Ovary (tissue), 3 donors: ENCODE results near the gene SHBG.

ENCODE experiments used
- EP300 ChIP-seq: sonication (generic); formaldehyde crosslinking; IDR thresholded peaks from one replicate; pipeline ENCODE4 v1.6.1; 2017; ENCODE audit warnings: antibody characterized with exemption
- TF ChIP-seq, protein P1 (sequence below), 3 donors: fragments of 450-650 bp in 2 of 3; fragments of 200-600 bp in 1 of 3; IDR thresholded peaks; one replicate each; pipeline versions ENCODE4 v1.5.1 to v1.8.0; 2016 to 2022; ENCODE audit warnings: antibody characterized with exemption in 3 of 3, mild to moderate bottlenecking in 1 of 3
- donor health status: DM: no; HTN: no; CAD: no.

- TF ChIP-seq, protein P1, sequence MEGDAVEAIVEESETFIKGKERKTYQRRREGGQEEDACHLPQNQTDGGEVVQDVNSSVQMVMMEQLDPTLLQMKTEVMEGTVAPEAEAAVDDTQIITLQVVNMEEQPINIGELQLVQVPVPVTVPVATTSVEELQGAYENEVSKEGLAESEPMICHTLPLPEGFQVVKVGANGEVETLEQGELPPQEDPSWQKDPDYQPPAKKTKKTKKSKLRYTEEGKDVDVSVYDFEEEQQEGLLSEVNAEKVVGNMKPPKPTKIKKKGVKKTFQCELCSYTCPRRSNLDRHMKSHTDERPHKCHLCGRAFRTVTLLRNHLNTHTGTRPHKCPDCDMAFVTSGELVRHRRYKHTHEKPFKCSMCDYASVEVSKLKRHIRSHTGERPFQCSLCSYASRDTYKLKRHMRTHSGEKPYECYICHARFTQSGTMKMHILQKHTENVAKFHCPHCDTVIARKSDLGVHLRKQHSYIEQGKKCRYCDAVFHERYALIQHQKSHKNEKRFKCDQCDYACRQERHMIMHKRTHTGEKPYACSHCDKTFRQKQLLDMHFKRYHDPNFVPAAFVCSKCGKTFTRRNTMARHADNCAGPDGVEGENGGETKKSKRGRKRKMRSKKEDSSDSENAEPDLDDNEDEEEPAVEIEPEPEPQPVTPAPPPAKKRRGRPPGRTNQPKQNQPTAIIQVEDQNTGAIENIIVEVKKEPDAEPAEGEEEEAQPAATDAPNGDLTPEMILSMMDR (IDR thresholded peaks at IDR 0.05) = no peak
- TF ChIP-seq EP300 = no peak
Measured at GRCh38 chr17:7610641-7611040, 19.3 kb upstream of the SHBG start.
